WERI-Rb-1 (cell line): ENCODE results near the gene JTB.

Experiments used
- DNase-seq: peaks from one replicate; pipeline ENCODE4 v3.0.0-alpha.2; 2020
- H3K27ac ChIP-seq: fragments of 250-450 bp; sonication (Bioruptor Pico); 2 replicates; pipeline ENCODE4 v1.5.1; 2020; ENCODE audit warnings: mild to moderate bottlenecking, moderate library complexity
- H3K27me3 ChIP-seq: fragments of 250-450 bp; sonication (Bioruptor Pico); 2 replicates; pipeline ENCODE4 v1.5.1; 2021; ENCODE audit warnings: mild to moderate bottlenecking, low read depth, moderate library complexity; ENCODE audit not compliant: insufficient read depth, severe bottlenecking
- H3K36me3 ChIP-seq: fragments of 250-450 bp; sonication (Bioruptor Pico); 2 replicates; pipeline ENCODE4 v1.5.1; 2020; ENCODE audit warnings: mild to moderate bottlenecking, moderate library complexity
- H3K4me3 ChIP-seq: 2 replicates; pipeline ENCODE4 v1.5.1; 2011; ENCODE audit warnings: low read depth, mild to moderate bottlenecking, control low read depth, low read length
- H3K9me3 ChIP-seq: fragments of 250-450 bp; sonication (Bioruptor Pico); 2 replicates; pipeline ENCODE4 v1.5.1; 2021; ENCODE audit warnings: mild to moderate bottlenecking, moderate library complexity; ENCODE audit not compliant: severe bottlenecking
- TF ChIP-seq, protein P1 (sequence below): IDR thresholded peaks from 2 replicates; pipeline ENCODE4 v1.5.1; 2011; ENCODE audit warnings: low read depth, mild to moderate bottlenecking, control low read depth, inconsistent platforms, low read length

Gene JTB

DNA sequence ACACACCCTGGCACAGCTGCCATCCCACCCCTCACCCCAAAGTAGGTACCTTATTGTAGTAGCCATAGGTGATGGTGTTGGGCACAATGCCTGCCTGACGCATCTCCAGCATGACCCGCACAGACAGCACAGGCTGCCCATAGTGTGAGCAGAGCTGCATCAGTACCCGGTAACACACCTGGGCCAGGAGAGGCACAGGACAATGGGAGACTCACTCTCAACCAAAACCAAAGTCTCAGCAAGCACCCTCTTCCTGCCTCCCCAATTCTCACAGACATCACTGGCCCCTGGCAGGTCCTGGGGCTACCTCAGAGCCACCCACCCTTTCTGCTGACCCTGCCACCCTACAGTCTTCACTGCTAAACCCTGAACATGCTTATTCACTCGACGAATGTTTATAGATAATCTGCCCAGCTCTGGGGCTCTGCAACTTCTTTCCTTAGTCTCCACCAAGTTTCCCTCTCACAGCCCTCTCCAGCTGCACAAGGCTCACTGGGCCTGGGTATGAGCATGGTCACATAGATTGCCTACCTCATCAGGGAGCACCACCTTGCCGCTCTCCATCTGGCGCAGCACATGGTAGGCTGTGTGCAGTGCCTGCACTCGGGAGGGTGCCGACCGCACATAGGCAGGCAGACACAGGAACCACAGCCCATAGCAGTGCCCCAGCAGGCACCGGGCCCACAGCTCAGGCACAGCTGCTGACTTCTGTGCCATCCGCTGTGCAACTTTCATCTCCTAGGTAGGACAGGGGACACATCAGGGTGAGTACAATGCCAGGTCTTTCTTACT lies 41.3 kb downstream of the JTB start:
- H3K27ac ChIP-seq, result no peak overlapping the region
- no peak overlapping the region for H3K4me3 ChIP-seq
- no peaks in the 10 kb centered on the region for H3K9me3 ChIP-seq
- TF ChIP-seq, protein P1, sequence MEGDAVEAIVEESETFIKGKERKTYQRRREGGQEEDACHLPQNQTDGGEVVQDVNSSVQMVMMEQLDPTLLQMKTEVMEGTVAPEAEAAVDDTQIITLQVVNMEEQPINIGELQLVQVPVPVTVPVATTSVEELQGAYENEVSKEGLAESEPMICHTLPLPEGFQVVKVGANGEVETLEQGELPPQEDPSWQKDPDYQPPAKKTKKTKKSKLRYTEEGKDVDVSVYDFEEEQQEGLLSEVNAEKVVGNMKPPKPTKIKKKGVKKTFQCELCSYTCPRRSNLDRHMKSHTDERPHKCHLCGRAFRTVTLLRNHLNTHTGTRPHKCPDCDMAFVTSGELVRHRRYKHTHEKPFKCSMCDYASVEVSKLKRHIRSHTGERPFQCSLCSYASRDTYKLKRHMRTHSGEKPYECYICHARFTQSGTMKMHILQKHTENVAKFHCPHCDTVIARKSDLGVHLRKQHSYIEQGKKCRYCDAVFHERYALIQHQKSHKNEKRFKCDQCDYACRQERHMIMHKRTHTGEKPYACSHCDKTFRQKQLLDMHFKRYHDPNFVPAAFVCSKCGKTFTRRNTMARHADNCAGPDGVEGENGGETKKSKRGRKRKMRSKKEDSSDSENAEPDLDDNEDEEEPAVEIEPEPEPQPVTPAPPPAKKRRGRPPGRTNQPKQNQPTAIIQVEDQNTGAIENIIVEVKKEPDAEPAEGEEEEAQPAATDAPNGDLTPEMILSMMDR, result no peak
- DNase-seq, result no peak
- H3K27me3 ChIP-seq, result no peaks in the 10 kb centered on the region
- peaks cover 97% of the 10 kb centered on the region for H3K36me3 ChIP-seq

DNA sequence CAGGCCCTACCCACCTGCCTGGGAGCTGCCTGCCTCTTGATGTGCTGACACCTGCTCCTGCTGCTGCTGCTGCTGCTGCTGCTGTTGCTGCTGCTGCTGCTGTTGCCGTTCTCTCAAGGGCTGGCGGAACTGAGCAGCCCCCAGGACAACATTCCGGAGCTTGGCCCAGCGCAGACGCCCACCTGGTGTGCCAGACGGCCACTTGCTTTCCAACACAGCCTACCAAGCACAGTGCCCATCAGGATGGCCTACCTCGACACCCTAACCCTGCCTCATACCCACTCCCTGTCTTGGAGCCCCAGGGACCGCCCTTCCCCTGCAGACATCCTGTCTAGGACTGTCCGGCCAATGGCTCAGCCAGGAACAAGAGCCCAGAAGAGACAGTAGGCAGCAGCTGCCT lies 42.7 kb downstream of the JTB start:
- Histone ChIP-seq H3K27me3 (no peaks in the 10 kb centered on the region), H3K36me3 (peaks cover 97% of the 10 kb centered on the region), H3K9me3 (no peaks in the 10 kb centered on the region), H3K27ac (no peak overlapping the region), H3K4me3 (no peak overlapping the region)
- DNase-seq, result no peak
- TF ChIP-seq, protein P1, result no peak

- Histone ChIP-seq H3K27me3 (no peaks in the 10 kb centered on the region), H3K4me3 (no peak overlapping the region), H3K9me3 (no peaks in the 10 kb centered on the region), H3K27ac (no peak overlapping the region), H3K36me3 (peaks cover 97% of the 10 kb centered on the region)
- DNase-seq, result no peak
- TF ChIP-seq, protein P1, result no peak
These were observed 43.5 kb downstream of the JTB start for GRCh38 chr1:153933955-153934354.

- Histone ChIP-seq H3K27ac (no peak overlapping the region), H3K4me3 (no peak overlapping the region), H3K9me3 (no peaks in the 10 kb centered on the region), H3K36me3 (peaks cover 94% of the 10 kb centered on the region), H3K27me3 (no peaks in the 10 kb centered on the region)
- TF ChIP-seq, protein P1, result no peak
- DNase-seq, result no peak
These were observed 44.0 kb downstream of the JTB start for GRCh38 chr1:153933430-153933829.

DNA sequence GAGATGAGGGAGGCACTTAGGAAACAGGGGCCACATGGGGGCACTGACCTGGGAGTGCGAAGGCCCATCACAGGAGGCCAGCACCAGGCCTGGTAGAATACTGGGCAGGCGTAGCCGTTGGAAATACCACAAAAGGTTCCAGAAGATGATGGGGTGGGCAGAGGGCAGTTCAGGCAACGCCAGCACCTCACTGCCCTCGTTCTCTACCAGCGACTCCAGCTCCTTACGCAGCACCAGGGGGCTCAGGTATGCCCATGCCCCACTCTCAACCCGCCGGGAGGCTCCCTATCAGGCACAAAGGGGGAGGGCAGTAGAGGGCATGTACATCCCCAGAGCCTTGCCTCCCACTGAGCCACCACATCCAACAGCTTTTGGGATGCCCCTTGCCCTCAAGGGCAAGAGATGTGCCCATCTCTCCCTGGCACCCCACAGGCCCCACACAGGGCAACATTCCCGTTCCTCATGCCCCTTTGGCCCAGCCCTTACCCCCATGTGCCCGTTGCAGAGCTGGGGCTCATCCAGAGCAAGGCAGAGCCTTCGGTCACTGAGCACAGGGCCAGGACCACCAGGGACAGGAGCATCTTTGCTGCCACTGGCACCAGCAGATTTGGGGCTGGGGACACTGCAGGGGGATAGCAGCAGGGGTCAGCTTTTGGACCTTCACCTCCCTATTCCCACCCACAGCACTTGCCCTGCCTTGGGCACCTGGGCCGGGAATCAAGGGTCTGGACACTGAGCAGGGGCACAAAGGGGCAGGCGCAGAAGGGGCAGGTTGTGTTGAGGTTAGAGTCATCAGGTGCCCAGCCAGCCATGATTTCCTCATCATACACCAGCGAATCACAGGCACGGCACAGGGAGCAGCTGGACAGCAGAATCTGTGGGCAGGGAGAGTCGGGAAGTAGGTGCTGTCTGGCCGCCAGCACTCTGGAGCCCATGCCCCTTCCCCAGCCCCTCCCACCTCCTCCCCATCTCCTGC lies 45.0 kb downstream of the JTB start:
- no peak for DNase-seq
- Histone ChIP-seq H3K9me3 (no peaks in the 10 kb centered on the region), H3K4me3 (no peak overlapping the region), H3K27me3 (no peaks in the 10 kb centered on the region), H3K36me3 (peaks cover 84% of the 10 kb centered on the region), H3K27ac (no peak overlapping the region)
- TF ChIP-seq, protein P1, result no peak
